ENCODE data around the gene RASGEF1C. TPM values are rescaled to one million over a fixed set of nuclear protein-coding genes. Genes with fewer than 3 reads are reported as not detected.

The RASGEF1C gene
- total RNA-seq, 1 experiment from 2014 or later: not detected

DNA sequence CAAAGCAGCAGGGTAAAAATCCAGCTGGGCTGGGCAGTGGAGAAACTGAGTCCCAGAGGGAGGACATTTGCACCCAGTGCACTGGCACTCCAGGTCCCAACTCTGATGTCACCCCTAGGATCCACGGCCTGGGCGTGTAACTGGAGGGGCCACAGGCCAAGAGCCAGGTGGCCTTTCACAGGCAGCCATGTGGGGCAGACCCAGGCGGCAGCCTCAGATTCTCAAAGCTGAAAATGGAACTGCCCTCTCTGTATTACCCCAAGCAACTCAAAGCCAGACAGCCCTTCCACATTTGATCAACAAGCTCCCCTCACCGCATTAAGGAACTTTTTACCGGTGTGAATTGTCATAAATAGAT is 46.7 kb downstream of the RASGEF1C start:
- no peaks in the 10 kb centered on the region for H4K20me1 ChIP-seq (ENCODE audit: insufficient read depth, low read depth, low read length)
- H2AFZ ChIP-seq (ENCODE audit: low read length): no peak overlapping the region
- H3K9me2 ChIP-seq (replicated peaks; ENCODE audit: insufficient read depth, low read length): no peaks in the 10 kb centered on the region
- no peaks in the 10 kb centered on the region for H3K27me3 ChIP-seq (ENCODE audit: low read length)
- no peaks in the 10 kb centered on the region for H3K4me1 ChIP-seq (ENCODE audit: low read length)
- H3K36me3 ChIP-seq (ENCODE audit: insufficient read depth, low read length): no peaks in the 10 kb centered on the region
- no peak for DNase-seq
- no peak overlapping the region for H3K9ac ChIP-seq (ENCODE audit: low read length)
- no peaks in the 10 kb centered on the region for H3K9me3 ChIP-seq (ENCODE audit: low read length)
- H3K4me2 ChIP-seq (ENCODE audit: low read depth, low read length, poor library complexity, severe bottlenecking): no peak overlapping the region
- H3K4me3 ChIP-seq (ENCODE audit: low read length): no peak overlapping the region
- no peaks in the 10 kb centered on the region for H3K79me2 ChIP-seq (ENCODE audit: low read length)
- no peak overlapping the region for H3K27ac ChIP-seq (ENCODE audit: low read length)

GRCh38 chr5:180161420-180162303 is 47.3 kb downstream of the RASGEF1C start:
- Histone ChIP-seq H3K9me2 (replicated peaks; ENCODE audit: insufficient read depth, low read length) (no peaks in the 10 kb centered on the region), H3K4me3 (ENCODE audit: low read length) (no peak overlapping the region), H3K27me3 (ENCODE audit: low read length) (no peaks in the 10 kb centered on the region), H3K9me3 (ENCODE audit: low read length) (no peaks in the 10 kb centered on the region), H4K20me1 (ENCODE audit: insufficient read depth, low read depth, low read length) (no peaks in the 10 kb centered on the region), H3K9ac (ENCODE audit: low read length) (no peak overlapping the region), H3K4me1 (ENCODE audit: low read length) (no peaks in the 10 kb centered on the region), H2AFZ (ENCODE audit: low read length) (no peak overlapping the region), H3K4me2 (ENCODE audit: low read depth, low read length, poor library complexity, severe bottlenecking) (no peak overlapping the region), H3K27ac (ENCODE audit: low read length) (no peak overlapping the region), H3K36me3 (ENCODE audit: insufficient read depth, low read length) (no peaks in the 10 kb centered on the region), H3K79me2 (ENCODE audit: low read length) (no peaks in the 10 kb centered on the region)
- DNase-seq: no peak

DNA sequence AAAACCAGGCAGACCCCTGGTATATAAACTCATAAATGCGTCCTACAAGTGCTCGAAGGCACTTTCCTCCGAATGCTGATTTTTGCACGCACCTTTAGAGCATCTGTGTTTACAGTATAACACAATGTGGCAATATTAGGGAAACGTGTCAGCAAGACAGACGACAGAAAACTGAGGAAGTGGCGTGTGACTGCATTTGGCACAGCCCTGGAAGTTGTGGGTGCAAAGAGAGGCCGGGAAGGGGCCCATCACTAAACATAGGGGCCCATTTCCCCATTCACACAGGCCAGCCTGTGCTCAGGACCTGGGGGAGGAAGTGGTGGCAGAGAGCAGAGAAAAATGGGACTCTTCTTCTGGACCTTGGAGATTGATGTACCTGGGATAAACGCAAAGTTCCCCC is 48.2 kb downstream of the RASGEF1C start:
- H3K4me3 ChIP-seq (ENCODE audit: low read length): no peak overlapping the region
- H4K20me1 ChIP-seq (ENCODE audit: insufficient read depth, low read depth, low read length): no peaks in the 10 kb centered on the region
- H3K27me3 ChIP-seq (ENCODE audit: low read length): no peaks in the 10 kb centered on the region
- H3K4me1 ChIP-seq (ENCODE audit: low read length): no peaks in the 10 kb centered on the region
- H3K9ac ChIP-seq (ENCODE audit: low read length): no peak overlapping the region
- no peak for DNase-seq
- no peaks in the 10 kb centered on the region for H3K9me3 ChIP-seq (ENCODE audit: low read length)
- H3K36me3 ChIP-seq (ENCODE audit: insufficient read depth, low read length): no peaks in the 10 kb centered on the region
- H2AFZ ChIP-seq (ENCODE audit: low read length): no peak overlapping the region
- no peak overlapping the region for H3K4me2 ChIP-seq (ENCODE audit: low read depth, low read length, poor library complexity, severe bottlenecking)
- no peaks in the 10 kb centered on the region for H3K9me2 ChIP-seq (replicated peaks; ENCODE audit: insufficient read depth, low read length)
- no peak overlapping the region for H3K27ac ChIP-seq (ENCODE audit: low read length)
- no peaks in the 10 kb centered on the region for H3K79me2 ChIP-seq (ENCODE audit: low read length)

GRCh38 chr5:180160215-180160614 is 48.8 kb downstream of the RASGEF1C start:
- no peak for DNase-seq
- Histone ChIP-seq H3K4me3 (ENCODE audit: low read length) (no peak overlapping the region), H3K4me2 (ENCODE audit: low read depth, low read length, poor library complexity, severe bottlenecking) (no peak overlapping the region)

GRCh38 chr5:180159756-180160155 is 49.3 kb downstream of the RASGEF1C start:
- Histone ChIP-seq H3K4me3 (ENCODE audit: low read length) (no peak overlapping the region), H3K9me3 (ENCODE audit: low read length) (no peaks in the 10 kb centered on the region), H3K4me2 (ENCODE audit: low read depth, low read length, poor library complexity, severe bottlenecking) (no peak overlapping the region), H3K36me3 (ENCODE audit: insufficient read depth, low read length) (no peaks in the 10 kb centered on the region), H3K79me2 (ENCODE audit: low read length) (no peaks in the 10 kb centered on the region), H3K9me2 (replicated peaks; ENCODE audit: insufficient read depth, low read length) (no peaks in the 10 kb centered on the region), H4K20me1 (ENCODE audit: insufficient read depth, low read depth, low read length) (no peaks in the 10 kb centered on the region), H3K9ac (ENCODE audit: low read length) (no peak overlapping the region), H2AFZ (ENCODE audit: low read length) (no peak overlapping the region), H3K27ac (ENCODE audit: low read length) (no peak overlapping the region), H3K4me1 (ENCODE audit: low read length) (no peaks in the 10 kb centered on the region), H3K27me3 (ENCODE audit: low read length) (no peaks in the 10 kb centered on the region)
- DNase-seq: no peak

More at GRCh38 chr5:180160215-180160614, 48.8 kb downstream of the RASGEF1C start:
- Histone ChIP-seq H3K27me3 (ENCODE audit: low read length) (no peaks in the 10 kb centered on the region), H2AFZ (ENCODE audit: low read length) (no peak overlapping the region), H3K9me3 (ENCODE audit: low read length) (no peaks in the 10 kb centered on the region), H4K20me1 (ENCODE audit: insufficient read depth, low read depth, low read length) (no peaks in the 10 kb centered on the region), H3K79me2 (ENCODE audit: low read length) (no peaks in the 10 kb centered on the region), H3K9me2 (replicated peaks; ENCODE audit: insufficient read depth, low read length) (no peaks in the 10 kb centered on the region), H3K4me1 (ENCODE audit: low read length) (no peaks in the 10 kb centered on the region), H3K36me3 (ENCODE audit: insufficient read depth, low read length) (no peaks in the 10 kb centered on the region), H3K27ac (ENCODE audit: low read length) (no peak overlapping the region), H3K9ac (ENCODE audit: low read length) (no peak overlapping the region)

DNA sequence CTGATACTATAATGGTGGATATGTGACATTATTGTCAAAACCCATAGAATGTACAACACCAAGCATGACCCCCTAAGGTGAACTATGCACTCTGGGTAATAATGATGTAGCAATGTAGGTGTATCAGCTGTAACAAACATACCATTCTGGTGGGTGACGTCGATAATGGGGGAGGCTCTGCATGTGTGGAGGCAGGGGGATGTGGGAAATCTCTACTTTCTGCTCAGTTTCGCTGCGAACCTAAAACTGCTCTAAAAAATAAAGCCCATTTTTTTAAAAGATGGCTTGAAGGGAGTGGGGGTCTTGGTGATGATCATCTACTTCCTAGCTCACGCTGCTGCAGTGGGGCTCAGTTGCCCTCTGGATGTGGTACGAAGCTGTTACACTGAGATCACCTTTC is 51.1 kb downstream of the RASGEF1C start:
- no peak overlapping the region for H3K9ac ChIP-seq (ENCODE audit: low read length)
- no peaks in the 10 kb centered on the region for H3K4me1 ChIP-seq (ENCODE audit: low read length)
- H3K79me2 ChIP-seq (ENCODE audit: low read length): no peaks in the 10 kb centered on the region
- H3K27ac ChIP-seq (ENCODE audit: low read length): no peak overlapping the region
- no peaks in the 10 kb centered on the region for H3K27me3 ChIP-seq (ENCODE audit: low read length)
- H4K20me1 ChIP-seq (ENCODE audit: insufficient read depth, low read depth, low read length): no peaks in the 10 kb centered on the region
- H3K36me3 ChIP-seq (ENCODE audit: insufficient read depth, low read length): no peaks in the 10 kb centered on the region
- no peaks in the 10 kb centered on the region for H3K9me2 ChIP-seq (replicated peaks; ENCODE audit: insufficient read depth, low read length)
- H3K9me3 ChIP-seq (ENCODE audit: low read length): no peaks in the 10 kb centered on the region
- no peak overlapping the region for H3K4me2 ChIP-seq (ENCODE audit: low read depth, low read length, poor library complexity, severe bottlenecking)
- no peak overlapping the region for H2AFZ ChIP-seq (ENCODE audit: low read length)
- H3K4me3 ChIP-seq (ENCODE audit: low read length): no peak overlapping the region
- DNase-seq: no peak

- Histone ChIP-seq H3K27ac (ENCODE audit: low read length) (no peak overlapping the region), H3K27me3 (ENCODE audit: low read length) (no peaks in the 10 kb centered on the region), H3K4me1 (ENCODE audit: low read length) (no peaks in the 10 kb centered on the region), H4K20me1 (ENCODE audit: insufficient read depth, low read depth, low read length) (no peaks in the 10 kb centered on the region), H3K4me3 (ENCODE audit: low read length) (no peak overlapping the region), H3K4me2 (ENCODE audit: low read depth, low read length, poor library complexity, severe bottlenecking) (no peak overlapping the region), H3K9me3 (ENCODE audit: low read length) (no peaks in the 10 kb centered on the region), H2AFZ (ENCODE audit: low read length) (no peak overlapping the region), H3K9ac (ENCODE audit: low read length) (no peak overlapping the region), H3K79me2 (ENCODE audit: low read length) (no peaks in the 10 kb centered on the region), H3K9me2 (replicated peaks; ENCODE audit: insufficient read depth, low read length) (no peaks in the 10 kb centered on the region), H3K36me3 (ENCODE audit: insufficient read depth, low read length) (no peaks in the 10 kb centered on the region)
- peak; percentile 6 for DNase-seq
Observed at GRCh38 chr5:180156141-180156540, 52.9 kb downstream of the RASGEF1C start.

GRCh38 chr5:180155365-180155926 is 53.6 kb downstream of the RASGEF1C start:
- H3K4me2 ChIP-seq (ENCODE audit: low read depth, low read length, poor library complexity, severe bottlenecking): no peak overlapping the region
- no peak overlapping the region for H3K9ac ChIP-seq (ENCODE audit: low read length)
- no peaks in the 10 kb centered on the region for H3K4me1 ChIP-seq (ENCODE audit: low read length)
- peak; percentile 30 for DNase-seq
- H3K9me2 ChIP-seq (replicated peaks; ENCODE audit: insufficient read depth, low read length): no peaks in the 10 kb centered on the region
- no peaks in the 10 kb centered on the region for H3K9me3 ChIP-seq (ENCODE audit: low read length)
- no peaks in the 10 kb centered on the region for H4K20me1 ChIP-seq (ENCODE audit: insufficient read depth, low read depth, low read length)
- H3K4me3 ChIP-seq (ENCODE audit: low read length): no peak overlapping the region
- no peak overlapping the region for H2AFZ ChIP-seq (ENCODE audit: low read length)
- H3K79me2 ChIP-seq (ENCODE audit: low read length): no peaks in the 10 kb centered on the region
- no peaks in the 10 kb centered on the region for H3K36me3 ChIP-seq (ENCODE audit: insufficient read depth, low read length)
- no peaks in the 10 kb centered on the region for H3K27me3 ChIP-seq (ENCODE audit: low read length)
- H3K27ac ChIP-seq (ENCODE audit: low read length): no peak overlapping the region

Data from Karpas-422 (cell line).